K562 (cell line): ENCODE measurements around the gene DAGLA. TPM values are rescaled to one million over a fixed set of nuclear protein-coding genes. Genes with fewer than 3 reads are reported as not detected.

Source experiments
- C11orf30 ChIP-seq: fragments of 450-650 bp; IDR thresholded peaks from 2 replicates; pipeline ENCODE4 v1.6.1; 2016; ENCODE audit warnings: low read depth, mild to moderate bottlenecking
- CCAR2 ChIP-seq: fragments of 200-400 bp; formaldehyde crosslinking; IDR thresholded peaks from 2 replicates; pipeline ENCODE4 v1.6.1; 2017; ENCODE audit warnings: mild to moderate bottlenecking, low read depth, low read length
- CCNT2 ChIP-seq: IDR thresholded peaks from 2 replicates; pipeline ENCODE4 v1.6.1; 2011; ENCODE audit warnings: borderline replicate concordance, low read depth, mild to moderate bottlenecking, moderate library complexity, mixed read lengths, low read length; ENCODE audit not compliant: insufficient read length; ENCODE audit errors: extremely low read depth
- DPF2 ChIP-seq: fragments of 450-650 bp; IDR thresholded peaks from 2 replicates; pipeline ENCODE4 v1.6.1; 2016
- EGR1 ChIP-seq: fragments of 450-650 bp; conservative IDR thresholded peaks from 2 replicates; pipeline ENCODE4 v1.6.1; 2017; ENCODE audit warnings: mild to moderate bottlenecking
- FOXM1 ChIP-seq, 2 experiments: fragments of 450-650 bp in 1 of 2; sonication (generic) in 1 of 2; formaldehyde crosslinking in 1 of 2; IDR thresholded peaks; 2 replicates each; pipeline versions ENCODE4 v1.6.1 to v1.9.0; 2017 to 2022; ENCODE audit warnings: low read depth in 2 of 2, mild to moderate bottlenecking in 2 of 2, missing genetic modification reagents in 1 of 2, moderate library complexity in 1 of 2
- JUND ChIP-seq, 2 experiments: IDR thresholded peaks; 2 replicates in 1 of 2; 3 replicates in 1 of 2; pipeline ENCODE4 v1.6.1; 2011; ENCODE audit warnings: borderline replicate concordance in 2 of 2, low read depth in 2 of 2, low read length in 2 of 2, improper control_type of control experiment in 1 of 2, missing biosample characterization in 1 of 2, missing genetic modification characterization in 1 of 2, missing genetic modification reagents in 1 of 2
- LARP7 ChIP-seq: fragments of 450-650 bp; IDR thresholded peaks from 2 replicates; pipeline ENCODE4 v1.6.1; 2016
- NBN ChIP-seq: fragments of 450-650 bp; IDR thresholded peaks from 2 replicates; pipeline ENCODE4 v1.6.1; 2016; ENCODE audit warnings: low read depth, mild to moderate bottlenecking
- NCOR1 ChIP-seq: fragments of 450-650 bp; IDR thresholded peaks from 2 replicates; pipeline ENCODE4 v1.6.1; 2016; ENCODE audit warnings: mild to moderate bottlenecking, moderate library complexity
- NFE2 ChIP-seq: IDR thresholded peaks from 2 replicates; pipeline ENCODE4 v1.6.1; 2014; ENCODE audit warnings: antibody characterized with exemption, low read depth
- NR2C1 ChIP-seq, 2 experiments: fragments of 450-650 bp; IDR thresholded peaks; 2 replicates each; pipeline ENCODE4 v1.6.1; 2017; ENCODE audit warnings: mild to moderate bottlenecking in 2 of 2, antibody characterized with exemption in 1 of 2, inconsistent platforms in 1 of 2, missing compliant biosample characterization in 1 of 2, missing genetic modification characterization in 1 of 2
- OTX1 ChIP-seq: fragments of 450-650 bp; formaldehyde crosslinking; IDR thresholded peaks from 2 replicates; pipeline ENCODE4 v1.4.0; 2022; ENCODE audit warnings: mild to moderate bottlenecking
- PHF20 ChIP-seq: fragments of 450-650 bp; IDR thresholded peaks from 2 replicates; pipeline ENCODE4 v1.6.1; 2018; ENCODE audit not compliant: partially characterized antibody
- POLR2AphosphoS2 ChIP-seq: IDR thresholded peaks from 2 replicates; pipeline ENCODE4 v1.6.1; 2012; ENCODE audit warnings: low read length, improper control_type of control experiment
- POLR2B ChIP-seq: fragments of 450-650 bp; IDR thresholded peaks from 2 replicates; pipeline ENCODE4 v1.6.1; 2018; ENCODE audit warnings: low read depth; ENCODE audit not compliant: partially characterized antibody
- SMARCE1 ChIP-seq: fragments of 450-650 bp; IDR thresholded peaks from 2 replicates; pipeline ENCODE4 v1.7.1; 2016; ENCODE audit warnings: mild to moderate bottlenecking
- TOE1 ChIP-seq, 2 experiments: fragments of 450-650 bp in 1 of 2; sonication (generic) in 1 of 2; formaldehyde crosslinking in 1 of 2; IDR thresholded peaks; 2 replicates each; pipeline versions ENCODE4 v1.7.1 to v1.8.0; 2016 to 2022; ENCODE audit warnings: borderline replicate concordance in 2 of 2, mild to moderate bottlenecking in 2 of 2, antibody characterized with exemption in 1 of 2, inconsistent platforms in 1 of 2, low read depth in 1 of 2, missing genetic modification reagents in 1 of 2, moderate library complexity in 1 of 2
- ZNF780A ChIP-seq: fragments of 250-450 bp; sonication (Bioruptor Pico); IDR thresholded peaks from 2 replicates; pipeline ENCODE4 v1.5.0; 2021; ENCODE audit warnings: mild to moderate bottlenecking
- polyA plus RNA-seq, 8 experiments: library from polyadenylated mRNA; depleted of rRNA in 4 of 8; stranded (reverse) in 5 of 8; unstranded in 3 of 8; fragments of >200 nt; fragmentation: Nextera tagmentation in 2 of 8; fragmentation: Illumina TruSeq in 1 of 8; extraction: Ambion mirVana in 2 of 8; extraction: Trizol in 1 of 8; gene quantifications; 2 replicates each; pipeline versions ENCODE4 v1.2.1 to v1.2.3, GENCODE V29; 2011 to 2014; ENCODE audit warnings: inconsistent platforms in 1 of 8, missing spikeins in 1 of 8
- total RNA-seq, 7 experiments: library from RNA; depleted of rRNA in 6 of 7; stranded (reverse); fragments of >200 nt in 6 of 7; fragmentation: Illumina TruSeq in 2 of 7; extraction: Trizol in 2 of 7; gene quantifications; 2 replicates each; pipeline versions ENCODE4 v1.2.1 to v1.2.3, GENCODE V29; 2011 to 2021; ENCODE audit warnings: low replicate concordance in 1 of 7
- TF ChIP-seq, protein P1 (sequence below): fragments of 450-650 bp; formaldehyde crosslinking; conservative IDR thresholded peaks from 2 replicates; pipeline ENCODE4 v1.4.0; 2022; ENCODE audit warnings: mild to moderate bottlenecking, missing genetic modification characterization
- TF ChIP-seq, protein P2 (sequence below): fragments of 450-650 bp; IDR thresholded peaks from 2 replicates; pipeline ENCODE4 v1.6.1; 2018; ENCODE audit warnings: mild to moderate bottlenecking, low read depth; ENCODE audit not compliant: partially characterized antibody
- TF ChIP-seq, protein P3 (sequence below): fragments of 450-650 bp; formaldehyde crosslinking; IDR thresholded peaks from 2 replicates; pipeline ENCODE4 v1.4.0; 2020; ENCODE audit warnings: mild to moderate bottlenecking, mixed read lengths

Gene DAGLA
- total and polyA plus RNA-seq, 9 of the 15 experiments (the other 6 are each of a cell fraction or from before 2014, with no cell fraction given): 0.03 to 0.16 (median 0.04) TPM; not detected in 4

DNA sequence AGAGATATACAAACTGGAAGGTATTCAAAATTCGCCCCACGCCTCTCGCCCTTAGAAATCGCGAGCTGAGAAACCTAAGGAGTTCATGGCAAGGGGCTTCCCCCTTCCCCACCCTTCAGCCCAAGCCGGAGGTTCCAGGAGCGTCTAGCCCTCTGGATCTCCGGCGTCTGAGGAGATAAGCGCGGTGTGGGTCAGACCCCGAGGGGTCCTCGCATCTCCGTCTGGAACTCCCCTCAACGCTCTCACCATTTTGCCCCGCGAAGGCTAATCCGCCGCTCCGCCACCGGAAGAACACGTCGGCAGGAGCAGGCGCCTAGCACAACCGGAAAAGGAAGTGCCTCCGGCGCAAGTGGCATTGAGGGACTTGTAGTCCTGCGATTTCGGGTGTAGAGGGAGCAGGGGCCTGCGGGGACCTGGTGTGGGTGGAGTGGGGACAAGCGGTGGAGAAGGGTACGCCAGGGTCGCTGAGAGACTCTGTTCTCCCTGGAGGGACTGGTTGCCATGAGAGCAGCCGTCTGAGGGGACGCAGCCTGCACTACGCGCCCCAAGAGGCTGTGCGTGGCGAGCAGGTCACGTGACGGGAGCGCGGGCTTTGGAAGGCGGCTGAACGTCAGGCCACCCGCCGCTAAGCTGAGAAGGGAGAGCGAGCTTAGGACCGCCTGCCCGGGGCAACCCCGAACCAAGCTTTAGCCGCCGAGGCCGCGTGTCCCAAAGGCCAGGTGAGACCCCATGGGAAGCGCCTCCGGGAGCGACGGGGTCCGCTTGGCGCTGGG is 112.3 kb downstream of the DAGLA start, which contains the start of the genes FEN1 and TMEM258 (continued):
- TF ChIP-seq NFE2 (no peak), NBN (peak; percentile 83; the same call in 1 of the 2 replicates), CCAR2 (no peak), TOE1 (IDR thresholded peaks at IDR 0.05; ENCODE audit: borderline replicate concordance) (peak; percentile 100), TOE1 (CRISPR knock-in tag; IDR thresholded peaks at IDR 0.05; ENCODE audit: borderline replicate concordance, low read depth) (no peak), PHF20 (peak; percentile 72), CCNT2 (peak; percentile 19), NR2C1 (IDR thresholded peaks at IDR 0.05) (peak; percentile 91), NR2C1 (tag; IDR thresholded peaks at IDR 0.05) (peak; percentile 88), LARP7 (peak; percentile 94; the same call in 1 of the 2 replicates), JUND (IDR thresholded peaks at IDR 0.05; ENCODE audit: borderline replicate concordance, low read depth, low read length) (no peak; the same call in 1 of the 2 replicates), JUND (tag; IDR thresholded peaks at IDR 0.05; ENCODE audit: borderline replicate concordance, low read depth, low read length) (peak; percentile 5; the same call in 1 of the 3 replicates), POLR2B (peak; percentile 84), C11orf30 (peak; percentile 98), ZNF780A (CRISPR knock-in tag) (no peak), FOXM1 (IDR thresholded peaks at IDR 0.05; ENCODE audit: low read depth) (no peak), FOXM1 (CRISPR knock-in tag; IDR thresholded peaks at IDR 0.05; ENCODE audit: low read depth) (peak; percentile 6; the same call in 1 of the 2 replicates), DPF2 (0 out of 2 replicates have a peak, but pooled peaks have one; percentile 50), EGR1 (0 out of 2 replicates have a peak, but pooled peaks have one; percentile 55), NCOR1 (0 out of 2 replicates have a peak, but pooled peaks have one; percentile 22), POLR2AphosphoS2 (peak; percentile 76; the same call in 1 of the 2 replicates), SMARCE1 (peak; percentile 61; the same call in 1 of the 2 replicates), OTX1 (0 out of 2 replicates have a peak, but pooled peaks have one; percentile 53)
- TF ChIP-seq, protein P1, sequence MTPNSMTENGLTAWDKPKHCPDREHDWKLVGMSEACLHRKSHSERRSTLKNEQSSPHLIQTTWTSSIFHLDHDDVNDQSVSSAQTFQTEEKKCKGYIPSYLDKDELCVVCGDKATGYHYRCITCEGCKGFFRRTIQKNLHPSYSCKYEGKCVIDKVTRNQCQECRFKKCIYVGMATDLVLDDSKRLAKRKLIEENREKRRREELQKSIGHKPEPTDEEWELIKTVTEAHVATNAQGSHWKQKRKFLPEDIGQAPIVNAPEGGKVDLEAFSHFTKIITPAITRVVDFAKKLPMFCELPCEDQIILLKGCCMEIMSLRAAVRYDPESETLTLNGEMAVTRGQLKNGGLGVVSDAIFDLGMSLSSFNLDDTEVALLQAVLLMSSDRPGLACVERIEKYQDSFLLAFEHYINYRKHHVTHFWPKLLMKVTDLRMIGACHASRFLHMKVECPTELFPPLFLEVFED (CRISPR knock-in tag): no peak; the same call in 1 of the 2 replicates
- TF ChIP-seq, protein P2, sequence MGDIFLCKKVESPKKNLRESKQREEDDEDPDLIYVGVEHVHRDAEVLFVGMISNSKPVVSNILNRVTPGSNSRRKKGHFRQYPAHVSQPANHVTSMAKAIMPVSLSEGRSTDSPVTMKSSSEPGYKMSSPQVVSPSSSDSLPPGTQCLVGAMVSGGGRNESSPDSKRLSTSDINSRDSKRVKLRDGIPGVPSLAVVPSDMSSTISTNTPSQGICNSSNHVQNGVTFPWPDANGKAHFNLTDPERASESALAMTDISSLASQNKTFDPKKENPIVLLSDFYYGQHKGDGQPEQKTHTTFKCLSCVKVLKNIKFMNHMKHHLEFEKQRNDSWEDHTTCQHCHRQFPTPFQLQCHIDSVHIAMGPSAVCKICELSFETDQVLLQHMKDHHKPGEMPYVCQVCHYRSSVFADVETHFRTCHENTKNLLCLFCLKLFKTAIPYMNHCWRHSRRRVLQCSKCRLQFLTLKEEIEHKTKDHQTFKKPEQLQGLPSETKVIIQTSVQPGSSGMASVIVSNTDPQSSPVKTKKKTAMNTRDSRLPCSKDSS: no peak
- TF ChIP-seq, protein P3, sequence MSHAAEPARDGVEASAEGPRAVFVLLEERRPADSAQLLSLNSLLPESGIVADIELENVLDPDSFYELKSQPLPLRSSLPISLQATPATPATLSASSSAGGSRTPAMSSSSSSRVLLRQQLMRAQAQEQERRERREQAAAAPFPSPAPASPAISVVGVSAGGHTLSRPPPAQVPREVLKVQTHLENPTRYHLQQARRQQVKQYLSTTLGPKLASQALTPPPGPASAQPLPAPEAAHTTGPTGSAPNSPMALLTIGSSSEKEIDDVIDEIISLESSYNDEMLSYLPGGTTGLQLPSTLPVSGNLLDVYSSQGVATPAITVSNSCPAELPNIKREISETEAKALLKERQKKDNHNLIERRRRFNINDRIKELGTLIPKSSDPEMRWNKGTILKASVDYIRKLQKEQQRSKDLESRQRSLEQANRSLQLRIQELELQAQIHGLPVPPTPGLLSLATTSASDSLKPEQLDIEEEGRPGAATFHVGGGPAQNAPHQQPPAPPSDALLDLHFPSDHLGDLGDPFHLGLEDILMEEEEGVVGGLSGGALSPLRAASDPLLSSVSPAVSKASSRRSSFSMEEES: peak; percentile 99
